ENCODE results near the gene SPANXC. TPM values are rescaled to one million over a fixed set of nuclear protein-coding genes. Genes with fewer than 3 reads are reported as not detected.

The SPANXC gene
- total and polyA plus RNA-seq, 2 of the 8 experiments (the other 6 are each of a cell fraction or from before 2014, with no cell fraction given): not detected

DNA sequence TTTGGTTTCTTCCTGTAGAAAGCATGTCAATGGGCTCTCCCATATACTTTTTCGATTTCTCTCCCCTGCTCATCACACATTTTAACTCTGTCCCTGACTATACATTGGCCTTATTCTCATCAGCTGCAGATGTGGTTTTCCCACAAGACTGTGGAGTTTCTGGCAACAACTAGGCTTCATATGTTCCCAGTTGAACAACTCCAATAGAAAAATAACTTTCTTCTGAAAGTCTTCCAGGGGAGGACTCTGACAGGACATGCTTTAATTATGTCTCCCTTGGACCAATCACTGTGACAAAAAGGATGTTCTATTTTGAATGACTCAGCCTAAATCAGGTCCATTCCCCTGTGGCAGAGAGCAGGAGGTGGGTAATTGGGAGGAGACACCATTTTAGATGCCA, 28.1 kb downstream of the SPANXC start:
- Histone ChIP-seq H3K23ac (ENCODE audit: insufficient read length) (no peak overlapping the region), H3K18ac (ENCODE audit: extremely low read depth, low read length) (no peak overlapping the region), H2AFZ (ENCODE audit: low read length) (no peak overlapping the region), H2BK15ac (ENCODE audit: low read length) (no peak overlapping the region), H2BK120ac (replicated peaks; ENCODE audit: low read depth, low read length) (no peak overlapping the region), H2AK5ac (ENCODE audit: low read depth, low read length) (no peak overlapping the region), H3K79me1 (ENCODE audit: low read depth, low read length) (no peaks in the 10 kb centered on the region), H4K5ac (ENCODE audit: insufficient read length, low read depth, low read length) (no peak overlapping the region), H3K4me1 (replicated peaks in 1 of 4; ENCODE audit: control insufficient read depth in 3 of 4, insufficient read depth in 4 of 4, low read length in 3 of 4) (no peaks in the 10 kb centered on the region), H3K23me2 (ENCODE audit: low read depth, low read length) (no peaks in the 10 kb centered on the region), H3K14ac (ENCODE audit: insufficient read length) (no peak overlapping the region), H2BK5ac (ENCODE audit: low read depth, low read length) (no peak overlapping the region), H4K91ac (replicated peaks; ENCODE audit: insufficient read length, low read length) (no peak overlapping the region), H4K8ac (ENCODE audit: extremely low read depth, insufficient read depth, low read length) (no peak overlapping the region), H3K36me3 (ENCODE audit: control insufficient read depth in 2 of 4, insufficient read depth in 4 of 4, low read length in 3 of 4) (no peaks in the 10 kb centered on the region), H3K27ac (ENCODE audit: low read depth, low read length) (no peak overlapping the region), H3K4ac (replicated peaks; ENCODE audit: insufficient read length, low read depth, low read length) (no peak overlapping the region), H2BK20ac (ENCODE audit: low read length) (no peak overlapping the region), H3K4me2 (ENCODE audit: insufficient read depth in 1 of 2, low read depth in 2 of 2, low read length in 2 of 2) (no peak overlapping the region), H3K4me3 (ENCODE audit: extremely low read depth in 1 of 4, insufficient read depth in 2 of 4, low read depth in 3 of 4, low read length in 4 of 4) (no peak overlapping the region), H4K20me1 (replicated peaks in 1 of 2; ENCODE audit: control insufficient read depth in 1 of 2, insufficient read depth in 2 of 2, low read length in 2 of 2) (no peaks in the 10 kb centered on the region), H3K56ac (replicated peaks; ENCODE audit: insufficient read length, low read depth, low read length) (no peak overlapping the region), H2BK12ac (ENCODE audit: low read depth, low read length) (no peak overlapping the region), H3K9me3 (ENCODE audit: insufficient read depth in 2 of 2, low read depth in 1 of 2, low read length in 1 of 2) (no peaks in the 10 kb centered on the region), H3K27me3 (replicated peaks in 1 of 4; ENCODE audit: control insufficient read depth in 3 of 4, extremely low read depth in 1 of 4, insufficient read depth in 3 of 4, low read length in 3 of 4) (no peaks in the 10 kb centered on the region), H3K79me2 (ENCODE audit: control insufficient read depth in 1 of 2, insufficient read depth in 2 of 2, low read length in 2 of 2) (no peaks in the 10 kb centered on the region), H3K9ac (replicated peaks in 1 of 4; ENCODE audit: extremely low read depth in 1 of 4, low read depth in 3 of 4, low read length in 3 of 4) (no peak overlapping the region)
- TF ChIP-seq EGR1 (IDR thresholded peaks at IDR 0.05; ENCODE audit: borderline replicate concordance, low read depth, low read length): no peak
- TF ChIP-seq POLR2A (IDR thresholded peaks at IDR 0.05; ENCODE audit: control extremely low read depth in 1 of 2, low read depth in 2 of 2, low read length in 2 of 2): no peak
- no peak for TF ChIP-seq SUZ12 (IDR thresholded peaks at IDR 0.05; ENCODE audit: low read length)
- no peak for TF ChIP-seq ZNF274 (IDR thresholded peaks at IDR 0.05; ENCODE audit: borderline replicate concordance, extremely low read depth, low read length)
- no peak for TF ChIP-seq KDM4A (IDR thresholded peaks at IDR 0.05; ENCODE audit: low read depth, low read length, severe bottlenecking)
- TF ChIP-seq RAD21 (IDR thresholded peaks at IDR 0.05 in 1 of 2, conservative IDR thresholded peaks at IDR 0.05 in 1 of 2; ENCODE audit: low read depth in 2 of 2, low read length in 2 of 2): no peak
- TF ChIP-seq CREB1 (IDR thresholded peaks at IDR 0.05): no peak
- ChIA-PET CTCF (ENCODE audit: partially characterized antibody) (no interaction called here), POLR2A (ENCODE audit: partially characterized antibody) (no interaction called here)
- DNase-seq (ENCODE audit: low read depth in 1 of 2, low spot score in 2 of 2) (no peak), FAIRE-seq (no peak)
- 88% methylated on average over 1 of the region's 1 CpG; no CpG with 5 or more reads in 1 of the 2 experiments for WGBS, 2 experiments (ENCODE audit: extremely low coverage in 1 of 2, insufficient coverage in 1 of 2, insufficient read length in 1 of 2, insufficient replicate concordance in 2 of 2, low coverage in 1 of 2, low lambda C conversion rate in 2 of 2, missing lambda C conversion rate in 1 of 2)

Measured in H1 (cell line).